ENCODE data around the gene PAPOLB.

PAPOLB gene

GRCh38 chr7:4879396-4880081 is 17.7 kb upstream of the PAPOLB start:
- Histone ChIP-seq H3K27ac (no peak overlapping the region), H3K4me3 (no peak overlapping the region)

GRCh38 chr7:4878336-4879335 is 16.8 kb upstream of the PAPOLB start:
- Histone ChIP-seq H3K27ac (no peak overlapping the region), H3K4me3 (no peak overlapping the region)

GRCh38 chr7:4876586-4876985 is 14.8 kb upstream of the PAPOLB start:
- Histone ChIP-seq H3K4me3 (no peak overlapping the region), H3K27ac (no peak overlapping the region)

GRCh38 chr7:4875391-4875790 is 13.6 kb upstream of the PAPOLB start:
- no peak overlapping the region for H3K4me3 ChIP-seq
- H3K27ac ChIP-seq = no peak overlapping the region

- H3K27ac ChIP-seq = no peak overlapping the region
- H3K4me3 ChIP-seq = no peak overlapping the region
These were observed 11.5 kb upstream of the PAPOLB start for GRCh38 chr7:4873071-4873944.

GRCh38 chr7:4871930-4872675 is 10.3 kb upstream of the PAPOLB start:
- Histone ChIP-seq H3K4me3 (no peak overlapping the region), H3K27ac (no peak overlapping the region)

- Histone ChIP-seq H3K4me3 (no peak overlapping the region), H3K27ac (no peak overlapping the region)
These were observed 9.3 kb upstream of the PAPOLB start for GRCh38 chr7:4871056-4871680.

GRCh38 chr7:4868493-4868892 is 6.7 kb upstream of the PAPOLB start:
- Histone ChIP-seq H3K27ac (no peak overlapping the region), H3K4me3 (no peak overlapping the region)

GRCh38 chr7:4866528-4867496 is 5.0 kb upstream of the PAPOLB start:
- Histone ChIP-seq H3K27ac (no peak overlapping the region), H3K4me3 (no peak overlapping the region)

- H3K27ac ChIP-seq = no peak overlapping the region
- H3K4me3 ChIP-seq = peak overlapping the region in 1 of 7 experiments; percentile 24
These were observed 326 bp upstream of the PAPOLB start for GRCh38 chr7:4862156-4862555.

- no peak overlapping the region for H3K27ac ChIP-seq
- H3K4me3 ChIP-seq = peak overlapping the region in 2 of 7 experiments; percentile 14 to 24
These were observed 603 bp downstream of the PAPOLB start for GRCh38 chr7:4861227-4861626.

GRCh38 chr7:4857189-4857588 is 4.6 kb downstream of the PAPOLB start:
- H3K4me3 ChIP-seq = no peak overlapping the region
- H3K27ac ChIP-seq = no peak overlapping the region

GRCh38 chr7:4856336-4857057 is 5.3 kb downstream of the PAPOLB start:
- Histone ChIP-seq H3K27ac (no peak overlapping the region), H3K4me3 (no peak overlapping the region)

GRCh38 chr7:4854916-4855315 is 6.9 kb downstream of the PAPOLB start:
- no peak overlapping the region for H3K27ac ChIP-seq
- no peak overlapping the region for H3K4me3 ChIP-seq

GRCh38 chr7:4851459-4852422 is 10.1 kb downstream of the PAPOLB start:
- no peak overlapping the region for H3K4me3 ChIP-seq
- no peak overlapping the region for H3K27ac ChIP-seq

- Histone ChIP-seq H3K27ac (no peak overlapping the region), H3K4me3 (no peak overlapping the region)
These were observed 11.5 kb downstream of the PAPOLB start for GRCh38 chr7:4850262-4850795.
